GM19351 (cell line): ENCODE data around the gene PAPSS1.
A peak's percentile ranks its signal among the peaks of the same experiment; 100 is the strongest.
"Not testable (repeated sequence)": the region's sequence is repeated elsewhere in the genome, so short reads cannot be mapped to it uniquely, and the experiment has no call there.

Source experiments
- ATAC-seq: cut with Tn5 transposase; IDR thresholded peaks from one replicate; pipeline ENCODE4 v1.9.1; 2021; ENCODE audit warnings: mild to moderate bottlenecking, moderate library complexity; ENCODE audit not compliant: unreplicated experiment

The PAPSS1 gene

DNA sequence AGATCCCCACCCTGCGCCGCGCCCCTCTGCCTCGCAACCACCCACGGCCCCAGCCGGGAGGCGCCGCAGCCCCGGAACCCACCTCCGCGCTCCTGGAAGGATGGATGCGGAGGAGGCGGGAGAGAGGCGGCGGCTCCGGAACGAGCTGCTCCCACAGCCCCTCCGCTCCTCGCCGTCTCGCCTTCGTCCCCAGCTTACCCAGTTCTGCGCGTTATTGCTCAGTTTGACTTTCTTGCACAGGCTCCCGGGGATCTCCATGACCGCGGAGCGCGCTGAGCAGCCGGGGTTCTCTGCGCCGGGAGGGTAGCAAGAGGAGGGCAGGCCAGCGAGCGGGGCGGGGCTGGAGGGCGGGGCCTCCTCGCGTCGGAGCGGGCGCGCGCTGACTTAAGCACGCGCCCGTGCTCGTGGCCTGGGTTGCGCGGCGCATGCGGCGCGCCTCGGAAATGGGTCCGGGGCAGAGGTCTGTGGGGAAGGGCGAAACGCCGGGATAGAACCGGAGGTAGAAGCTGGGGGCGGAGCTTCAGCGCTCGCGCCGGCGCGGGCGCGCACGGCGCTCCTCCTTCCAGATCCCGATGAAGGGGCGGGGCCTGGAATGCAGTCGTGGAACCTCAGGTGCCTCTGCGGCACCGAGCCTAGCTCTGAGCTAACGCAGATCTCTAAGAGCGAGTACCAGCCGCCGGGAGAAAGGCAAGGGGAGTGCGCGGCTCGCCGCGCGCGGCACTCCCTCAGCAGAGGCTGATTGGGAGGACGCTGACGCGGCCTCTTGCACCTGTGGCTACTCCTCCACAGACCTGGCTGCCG lies at the start of gene PAPSS1:
PAPSS1 (minus strand) TSS at position 313 of the 801 bp plus-strand sequence; CDS start at position 258, 55 bp downstream.
- ATAC-seq: peak; percentile 76

- ATAC-seq: no peak
Observed at GRCh38 chr4:107760281-107760947, 40.4 kb upstream of the PAPSS1 start.

DNA sequence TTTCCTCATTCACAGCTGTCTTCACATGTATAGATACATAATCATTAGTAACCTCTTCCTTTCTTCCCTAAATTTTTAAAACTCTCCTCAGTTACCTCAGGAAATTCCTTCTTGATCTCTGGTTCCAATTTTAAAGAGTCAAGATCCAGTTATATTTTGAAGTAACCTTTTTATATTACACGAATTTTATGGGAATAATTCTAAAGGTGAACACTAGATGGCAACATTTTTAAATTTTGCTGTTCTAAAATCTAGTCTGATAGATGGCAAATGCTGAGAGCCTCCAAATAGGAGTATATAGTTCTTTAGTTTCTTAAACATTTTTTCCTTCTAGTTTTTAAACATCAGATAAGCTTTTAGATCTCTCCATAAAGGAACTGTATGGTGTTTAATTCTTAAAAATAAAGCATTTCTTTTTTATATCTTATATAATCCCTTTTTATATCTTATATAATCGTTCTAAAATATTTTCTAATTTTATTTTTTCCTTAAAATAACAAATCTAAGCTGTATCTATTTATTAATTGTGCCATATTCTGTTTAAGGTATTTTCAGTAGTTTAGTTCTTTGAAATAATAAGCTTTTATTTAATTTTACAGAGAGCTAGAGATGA lies 37.9 kb upstream of the PAPSS1 start:
- ATAC-seq: peak; percentile 62

DNA sequence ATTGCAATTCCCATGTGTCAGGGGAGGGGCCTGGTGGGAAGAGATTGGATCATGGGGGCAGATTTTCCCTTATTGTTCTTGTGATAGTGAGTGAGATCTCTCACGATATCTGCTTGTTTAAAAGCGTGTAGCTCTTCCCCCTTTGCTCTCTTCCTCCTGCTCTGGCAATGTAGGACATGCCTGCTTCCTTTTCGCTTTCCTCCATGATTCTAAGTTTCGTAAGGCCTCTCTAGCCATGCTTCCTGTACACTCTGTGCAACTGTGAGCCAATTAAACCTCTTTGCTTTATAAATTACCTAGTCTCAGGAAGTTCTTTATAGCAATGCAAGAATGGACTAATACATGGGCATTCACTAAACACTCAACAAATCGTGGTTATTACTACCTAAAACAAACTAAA lies 37.2 kb upstream of the PAPSS1 start:
- ATAC-seq: no peak

- ATAC-seq: no peak
Observed at GRCh38 chr4:107755841-107756356, 35.9 kb upstream of the PAPSS1 start.

DNA sequence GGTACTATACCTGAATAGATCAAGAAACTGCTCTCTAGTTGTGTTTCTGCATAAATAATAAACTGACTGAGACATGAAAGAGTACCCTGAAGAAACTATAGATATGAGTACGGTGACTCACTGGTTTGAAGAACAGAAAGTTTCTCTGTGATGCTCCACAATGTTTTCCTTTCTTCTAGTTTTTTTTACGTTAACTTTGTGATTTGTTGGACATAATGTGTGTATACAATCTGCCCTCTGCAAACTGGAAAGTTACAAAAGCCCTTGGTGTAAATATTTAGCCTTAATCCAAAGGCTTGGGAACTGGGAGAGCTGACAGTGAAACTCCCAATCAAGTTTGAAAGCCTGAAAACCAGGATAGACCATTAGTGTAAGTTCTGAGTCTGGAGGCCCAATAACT lies 31.6 kb upstream of the PAPSS1 start:
- ATAC-seq: no peak

- ATAC-seq: no peak
Observed at GRCh38 chr4:107747748-107748486, 27.9 kb upstream of the PAPSS1 start.

DNA sequence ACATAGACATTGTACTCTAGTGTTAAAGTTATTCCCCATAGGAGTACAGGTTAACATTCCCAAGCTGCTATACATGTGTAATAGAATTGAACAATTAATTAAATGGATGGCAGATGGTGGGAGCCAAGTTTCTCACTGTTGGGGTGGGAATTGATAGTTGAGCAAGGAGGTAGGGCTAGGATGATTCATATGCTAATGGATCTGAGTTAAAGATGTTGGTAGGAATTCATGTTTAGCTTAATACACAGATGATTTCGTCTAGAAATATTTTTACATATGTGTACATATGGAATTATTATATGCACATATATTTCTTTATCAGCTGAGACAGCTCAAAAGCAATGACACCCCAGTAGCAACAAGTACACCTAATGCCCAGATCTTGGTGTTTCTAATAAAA lies 26.1 kb upstream of the PAPSS1 start:
- no peak for ATAC-seq

GRCh38 chr4:107744532-107744931 lies 24.5 kb upstream of the PAPSS1 start:
- no peak for ATAC-seq

DNA sequence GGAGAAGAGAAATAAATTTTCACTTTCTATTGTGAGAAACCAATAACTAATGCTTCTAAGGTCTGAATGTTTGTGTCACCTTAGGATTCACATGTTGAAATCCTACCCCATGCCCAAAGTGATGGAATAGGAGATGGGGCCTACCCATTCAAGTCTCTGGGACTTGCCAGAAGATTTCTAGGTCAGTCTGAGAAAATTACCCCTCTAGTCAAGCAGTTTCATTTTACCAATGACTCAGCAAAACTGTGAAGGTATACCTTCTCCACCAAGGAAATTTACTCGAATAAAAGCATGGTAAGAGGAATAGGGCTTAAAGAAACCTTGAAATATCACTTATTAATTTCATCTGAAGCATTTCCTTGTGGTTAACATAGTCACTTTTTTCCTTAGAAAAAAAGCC lies 23.5 kb upstream of the PAPSS1 start:
- ATAC-seq: peak; percentile 61

GRCh38 chr4:107742791-107743190 lies 22.8 kb upstream of the PAPSS1 start:
- no peak for ATAC-seq

DNA sequence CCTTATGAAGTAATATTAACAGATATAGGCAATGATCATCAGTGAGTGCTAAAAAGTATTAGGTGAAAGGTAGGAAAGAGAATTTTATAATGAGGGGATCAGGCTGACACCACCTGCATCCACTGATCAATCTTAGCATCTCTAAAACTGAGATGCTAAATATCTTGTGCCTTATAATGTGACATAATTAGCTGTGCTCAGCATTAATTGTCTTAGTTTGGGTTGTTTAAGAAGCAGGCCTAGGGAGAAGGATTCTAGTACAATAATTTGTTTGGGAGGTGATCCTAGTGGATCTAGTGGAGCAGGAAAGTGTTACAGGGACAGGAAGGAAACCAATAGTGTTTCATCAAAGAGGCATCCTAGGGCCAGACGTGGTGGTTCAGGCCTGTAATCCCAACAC lies 22.2 kb upstream of the PAPSS1 start:
- no peak for ATAC-seq

GRCh38 chr4:107740950-107741701 lies 21.1 kb upstream of the PAPSS1 start:
- no peak for ATAC-seq

GRCh38 chr4:107740381-107740780 lies 20.3 kb upstream of the PAPSS1 start:
- no peak for ATAC-seq

GRCh38 chr4:107737450-107737849 lies 17.4 kb upstream of the PAPSS1 start:
- no peak for ATAC-seq

DNA sequence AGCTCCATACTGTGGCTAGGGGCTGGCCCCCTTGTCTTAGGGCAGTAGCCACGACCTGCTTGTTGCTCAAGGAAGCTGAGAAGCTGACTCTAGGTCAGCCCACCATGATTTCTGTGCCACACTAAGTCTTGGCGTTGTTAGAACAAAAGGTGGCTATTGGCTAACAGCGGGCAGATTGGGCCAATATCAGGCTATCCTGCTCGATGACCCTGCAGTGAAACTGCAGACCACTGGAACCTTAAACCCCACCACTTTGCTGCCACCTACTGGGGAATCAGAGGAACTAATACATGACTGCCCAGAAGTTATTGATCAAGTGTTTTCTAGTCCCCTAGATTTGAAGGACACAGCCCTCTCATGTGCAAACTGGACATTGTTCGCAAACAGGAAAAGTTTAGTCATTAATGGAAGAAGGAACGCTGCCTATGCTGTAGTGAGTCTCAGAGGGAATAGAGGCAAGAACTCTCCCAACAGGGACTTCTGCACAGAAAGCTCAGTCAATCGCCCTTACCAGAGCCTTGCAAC lies 17.0 kb upstream of the PAPSS1 start:
- peak; percentile 61 for ATAC-seq

DNA sequence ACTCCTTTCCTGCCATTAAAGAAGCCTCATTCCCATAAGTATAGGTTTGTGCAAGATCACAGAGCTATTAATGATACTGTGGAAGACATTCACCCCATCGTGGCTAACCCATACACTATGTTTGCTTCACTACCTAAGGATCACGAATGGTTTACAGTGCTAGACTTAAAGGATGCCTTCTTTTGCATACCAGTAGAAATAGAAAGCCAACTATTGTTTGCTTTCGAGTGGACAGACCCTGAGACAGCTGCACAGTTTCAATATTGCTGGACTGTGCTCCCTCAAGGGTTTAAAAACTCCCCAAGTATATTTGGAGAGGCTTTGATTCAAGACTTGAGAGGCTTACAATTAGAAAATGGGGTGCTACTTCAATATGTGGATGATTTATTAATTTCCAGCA lies 16.0 kb upstream of the PAPSS1 start:
- ATAC-seq: peak; percentile 67

DNA sequence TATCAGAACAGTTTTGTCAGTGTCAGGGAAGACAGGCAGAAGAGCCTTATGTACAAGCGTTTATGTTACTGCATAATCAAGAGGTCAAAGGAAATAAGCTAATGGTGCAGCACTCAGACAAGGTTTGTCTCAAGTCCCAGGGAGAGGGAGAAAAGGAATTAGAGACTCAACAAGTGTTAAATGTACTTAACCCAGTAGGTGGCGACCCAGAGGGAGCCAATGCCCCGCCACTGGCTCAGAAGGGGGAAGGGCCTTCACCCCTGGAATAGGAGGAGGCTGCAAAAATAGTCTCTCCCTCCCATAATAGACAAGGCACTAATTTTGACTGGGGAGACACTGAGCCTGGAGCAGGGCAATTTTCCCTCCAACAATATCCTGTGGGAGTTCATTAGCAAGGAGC lies 14.1 kb upstream of the PAPSS1 start:
- peak; percentile 34 for ATAC-seq

DNA sequence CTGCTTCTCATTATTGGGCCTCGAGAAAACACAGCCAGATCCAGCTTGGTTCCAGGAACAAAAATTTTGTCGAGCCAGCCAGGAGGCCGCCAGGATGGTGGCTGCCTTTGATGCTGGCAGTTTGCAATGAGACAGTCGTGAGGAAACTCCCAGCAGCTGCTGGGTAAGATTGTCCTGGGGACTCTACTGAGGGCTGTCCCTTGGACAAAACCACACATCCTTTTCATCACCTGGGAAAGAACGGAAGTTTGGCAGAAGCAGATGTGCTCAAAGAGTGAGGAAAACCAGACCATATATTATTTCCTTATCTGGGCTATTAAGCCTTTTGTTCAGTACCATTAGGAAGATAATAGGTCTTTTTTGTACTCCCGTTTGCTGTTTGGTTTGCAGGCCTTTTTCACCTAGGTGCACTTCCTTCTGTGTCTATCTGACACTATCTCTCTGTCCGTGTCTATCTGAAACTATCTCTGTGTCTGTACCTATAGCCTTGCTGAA lies 13.4 kb upstream of the PAPSS1 start:
- ATAC-seq: no peak

DNA sequence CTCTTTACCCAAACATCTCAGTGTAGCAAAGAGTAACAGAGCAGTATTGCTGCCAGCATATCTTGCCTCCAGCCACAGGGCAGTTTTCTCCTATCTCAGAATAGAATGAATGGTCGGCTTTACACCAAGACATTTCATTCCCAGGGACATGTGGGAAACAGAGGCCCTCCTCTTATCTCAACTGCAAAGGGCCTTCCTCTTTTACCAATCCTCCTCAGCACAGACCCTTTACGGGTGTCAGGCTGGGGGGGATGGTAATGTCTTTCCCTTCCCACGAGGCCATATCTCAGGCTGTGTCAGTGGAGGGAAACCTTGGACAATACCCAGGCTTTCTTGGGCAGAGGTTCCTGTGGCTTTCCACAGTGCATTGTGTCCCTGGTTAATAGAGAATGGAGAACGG lies 9.0 kb upstream of the PAPSS1 start:
- ATAC-seq: not testable (repeated sequence)
